ENCODE data around the gene CSTB. TPM values are rescaled to one million over a fixed set of nuclear protein-coding genes. Genes with fewer than 3 reads are reported as not detected.

CSTB gene, protein sequence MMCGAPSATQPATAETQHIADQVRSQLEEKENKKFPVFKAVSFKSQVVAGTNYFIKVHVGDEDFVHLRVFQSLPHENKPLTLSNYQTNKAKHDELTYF
- 4.2 TPM in 2 replicates for total RNA-seq

GRCh38 chr21:43775795-43776430 is at the start of gene CSTB:
Gene CSTB (minus strand): TSS chr21:43776308. CDS start chr21:43776269, 39 bp downstream.

DNA sequence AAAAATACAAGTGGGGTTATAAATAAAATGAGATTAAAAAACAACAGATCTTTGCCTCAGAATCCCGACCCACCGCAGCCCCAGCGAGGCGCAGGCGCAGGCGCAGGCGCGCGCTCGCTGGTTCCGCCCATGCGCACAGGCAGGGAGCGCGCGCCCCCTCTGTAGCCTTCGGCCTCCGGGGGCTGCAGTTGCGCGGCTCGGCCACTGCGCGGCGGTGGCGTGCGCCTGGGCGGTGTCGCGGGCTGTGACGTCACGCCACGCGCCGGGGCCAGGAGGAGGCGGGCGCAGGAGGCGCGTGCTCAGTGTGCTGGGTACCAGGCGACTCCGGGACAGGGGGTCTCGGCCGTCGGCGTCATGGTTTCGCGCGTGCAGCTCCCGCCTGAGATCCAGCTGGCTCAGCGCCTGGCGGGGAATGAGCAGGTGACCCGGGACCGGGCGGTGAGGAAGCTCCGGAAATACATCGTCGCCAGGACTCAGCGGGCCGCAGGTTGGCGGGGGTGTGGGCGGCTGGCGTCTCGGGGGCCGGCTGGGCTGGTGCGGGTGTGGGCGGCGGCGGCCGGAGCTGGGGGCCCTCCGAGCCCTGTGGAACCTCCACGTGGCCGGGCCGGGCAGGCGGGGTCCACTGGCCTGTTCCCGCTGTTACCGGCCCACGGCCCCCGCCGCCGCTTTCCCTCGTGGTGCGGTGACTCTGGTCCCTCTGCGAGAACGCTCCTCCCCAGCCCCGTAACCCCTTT is 13.3 kb upstream of the CSTB start, which contains the start of gene RRP1:
RRP1 (plus strand) TSS at position 302 of the 734 bp plus-strand sequence; CDS start at position 355, 53 bp downstream.

Other genes starting within 250 kb of the CSTB start
- 2.0 and 3.6 TPM in 2 replicates for gene HSF2BP, start 116.8 kb downstream of the CSTB start, total RNA-seq
- gene RRP1B, start 116.7 kb downstream of the CSTB start, total RNA-seq, result 19.3 and 33.3 TPM in 2 replicates
- 208 and 328 TPM in 2 replicates for gene PDXK, start 57.2 kb downstream of the CSTB start, total RNA-seq
- 13.7 and 22.7 TPM in 2 replicates for gene RRP1, start 13.3 kb upstream of the CSTB start, total RNA-seq
- 51.4 and 130 TPM in 2 replicates for gene AGPAT3, start 88.9 kb upstream of the CSTB start, total RNA-seq
- gene TRAPPC10, start 236.0 kb upstream of the CSTB start, total RNA-seq, result 22.0 and 33.6 TPM in 2 replicates